WTC11 (cell line): ENCODE data around the gene NIPAL4. TPM values are rescaled to one million over a fixed set of nuclear protein-coding genes. Genes with fewer than 3 reads are reported as not detected.

Experiments
- ATAC-seq: fragments of 200-7000 bp; cut with Tn5 transposase; 2 replicates; pipeline ENCODE4 v1.10.0; 2021; ENCODE audit warnings: mild to moderate bottlenecking, moderate library complexity
- CTCF ChIA-PET: fragments of 300-600 bp; sonication (Branson Sonifier 250); formaldehyde crosslinking; loops from one replicate; lab custom pipeline; 2021; ENCODE audit warnings: antibody characterized with exemption; lab: Charles Lee
- POLR2A ChIA-PET: fragments of 350-600 bp; sonication (Branson Sonifier 250); formaldehyde crosslinking; loops from one replicate; lab custom pipeline; 2021; ENCODE audit warnings: antibody characterized with exemption; lab: Charles Lee
- DNase-seq: peaks from one replicate; pipeline ENCODE4 v3.0.0; 2021; ENCODE audit warnings: low spot score
- H3K27ac Mint-ChIP-seq: 2 replicates; pipeline ENCODE4 v1.8.0; 2021; ENCODE audit warnings: mixed read lengths
- H3K27me3 Mint-ChIP-seq: 2 replicates; pipeline ENCODE4 v1.8.0; 2021; ENCODE audit warnings: low read depth, mild to moderate bottlenecking, moderate library complexity, mixed read lengths
- H3K36me3 Mint-ChIP-seq: 2 replicates; pipeline ENCODE4 v1.8.0; 2021; ENCODE audit warnings: mixed read lengths
- H3K4me1 Mint-ChIP-seq: 2 replicates; pipeline ENCODE4 v1.8.0; 2022; ENCODE audit warnings: mixed read lengths
- H3K4me3 Mint-ChIP-seq: 2 replicates; pipeline ENCODE4 v1.8.0; 2021; ENCODE audit warnings: mild to moderate bottlenecking, moderate library complexity, mixed read lengths
- H3K9me3 Mint-ChIP-seq: 2 replicates; pipeline ENCODE4 v1.8.0; 2021; ENCODE audit warnings: mixed read lengths
- CREB1 ChIP-seq: sonication (generic); formaldehyde crosslinking; IDR thresholded peaks from 2 replicates; pipeline ENCODE4 v1.8.0; 2023; ENCODE audit warnings: mild to moderate bottlenecking, missing genetic modification reagents
- ETV6 ChIP-seq: sonication (generic); formaldehyde crosslinking; IDR thresholded peaks from 2 replicates; pipeline ENCODE4 v1.8.1; 2022; ENCODE audit warnings: mild to moderate bottlenecking, missing genetic modification reagents
- GABPB1 ChIP-seq: sonication (generic); formaldehyde crosslinking; IDR thresholded peaks from 2 replicates; pipeline ENCODE4 v1.8.1; 2023; ENCODE audit warnings: mild to moderate bottlenecking, missing genetic modification reagents
- GRHL2 ChIP-seq: fragments of 250-450 bp; sonication (Bioruptor Pico); IDR thresholded peaks from 2 replicates; pipeline ENCODE4 v1.8.0; 2022; ENCODE audit warnings: mild to moderate bottlenecking, moderate library complexity; ENCODE audit not compliant: insufficient replicate concordance, severe bottlenecking
- NFE2L1 ChIP-seq: sonication (generic); formaldehyde crosslinking; IDR thresholded peaks from 2 replicates; pipeline ENCODE4 v1.8.1; 2023; ENCODE audit warnings: missing genetic modification reagents
- PRRX2 ChIP-seq: fragments of 250-450 bp; sonication (Bioruptor Pico); IDR thresholded peaks from 2 replicates; pipeline ENCODE4 v1.8.0; 2021; ENCODE audit warnings: mild to moderate bottlenecking
- RORB ChIP-seq: fragments of 250-450 bp; sonication (Bioruptor Pico); IDR thresholded peaks from 2 replicates; pipeline ENCODE4 v1.9.0; 2021; ENCODE audit warnings: mild to moderate bottlenecking
- SMAD3 ChIP-seq: sonication (generic); formaldehyde crosslinking; IDR thresholded peaks from 2 replicates; pipeline ENCODE4 v1.8.0; 2022; ENCODE audit warnings: missing genetic modification reagents, mild to moderate bottlenecking, borderline replicate concordance
- SOX15 ChIP-seq: fragments of 250-450 bp; sonication (Bioruptor Pico); IDR thresholded peaks from 2 replicates; pipeline ENCODE4 v1.9.0; 2021; ENCODE audit warnings: mild to moderate bottlenecking
- TEAD1 ChIP-seq: sonication (generic); formaldehyde crosslinking; IDR thresholded peaks from 2 replicates; pipeline ENCODE4 v1.8.0; 2022; ENCODE audit warnings: mild to moderate bottlenecking, missing genetic modification reagents
- TEAD4 ChIP-seq: sonication (generic); formaldehyde crosslinking; IDR thresholded peaks from 2 replicates; pipeline ENCODE4 v1.8.0; 2022; ENCODE audit warnings: mild to moderate bottlenecking, missing genetic modification reagents
- ZNF138 ChIP-seq: sonication (generic); formaldehyde crosslinking; conservative IDR thresholded peaks from 2 replicates; pipeline ENCODE4 v1.8.1; 2022; ENCODE audit warnings: mild to moderate bottlenecking, moderate library complexity, missing genetic modification reagents
- ZNF317 ChIP-seq: sonication (generic); formaldehyde crosslinking; IDR thresholded peaks from 2 replicates; pipeline ENCODE4 v1.8.1; 2023; ENCODE audit warnings: low read depth, mild to moderate bottlenecking, moderate library complexity, missing genetic modification reagents, borderline replicate concordance
- ZNF423 ChIP-seq: fragments of 250-450 bp; sonication (Bioruptor Pico); IDR thresholded peaks from 2 replicates; pipeline ENCODE4 v2.1.2; 2022; ENCODE audit warnings: mild to moderate bottlenecking, moderate library complexity
- total RNA-seq: library from RNA; stranded (reverse); gene quantifications from 3 replicates; pipeline ENCODE4 v1.2.3, GENCODE V29; 2021
- TF ChIP-seq, protein P1 (sequence below): fragments of 250-450 bp; sonication (Bioruptor Pico); IDR thresholded peaks from 2 replicates; pipeline ENCODE4 v1.9.0; 2021; ENCODE audit warnings: moderate library complexity, mild to moderate bottlenecking, inconsistent platforms, borderline replicate concordance
- TF ChIP-seq, protein P2 (sequence below): fragments of 200-600 bp; IDR thresholded peaks from 2 replicates; pipeline ENCODE4 v1.8.0; 2022; ENCODE audit warnings: antibody characterized with exemption
- TF ChIP-seq, protein P3 (sequence below): sonication (generic); formaldehyde crosslinking; IDR thresholded peaks from 2 replicates; pipeline ENCODE4 v1.8.1; 2022; ENCODE audit warnings: mild to moderate bottlenecking, moderate library complexity, missing genetic modification reagents
- TF ChIP-seq, protein P4 (sequence below): fragments of 250-450 bp; sonication (Bioruptor Pico); IDR thresholded peaks from 2 replicates; pipeline ENCODE4 v1.9.0; 2021; ENCODE audit warnings: mild to moderate bottlenecking
- TF ChIP-seq, protein P5 (sequence below): sonication (generic); formaldehyde crosslinking; IDR thresholded peaks from 2 replicates; pipeline ENCODE4 v1.8.0; 2023; ENCODE audit warnings: missing genetic modification reagents
- TF ChIP-seq, protein P6 (sequence below): sonication (generic); formaldehyde crosslinking; IDR thresholded peaks from 2 replicates; pipeline ENCODE4 v1.8.0; 2022; ENCODE audit warnings: mild to moderate bottlenecking, missing genetic modification reagents
- TF ChIP-seq, protein P7 (sequence below): fragments of 250-450 bp; sonication (Bioruptor Pico); IDR thresholded peaks from 2 replicates; pipeline ENCODE4 v2.1.2; 2022; ENCODE audit warnings: mild to moderate bottlenecking, moderate library complexity
- TF ChIP-seq, protein P8 (sequence below): sonication (generic); formaldehyde crosslinking; IDR thresholded peaks from 2 replicates; pipeline ENCODE4 v1.8.1; 2023; ENCODE audit warnings: mild to moderate bottlenecking, missing genetic modification reagents, borderline replicate concordance

Gene NIPAL4
- total RNA-seq, 1 experiment from 2014 or later = not detected

DNA sequence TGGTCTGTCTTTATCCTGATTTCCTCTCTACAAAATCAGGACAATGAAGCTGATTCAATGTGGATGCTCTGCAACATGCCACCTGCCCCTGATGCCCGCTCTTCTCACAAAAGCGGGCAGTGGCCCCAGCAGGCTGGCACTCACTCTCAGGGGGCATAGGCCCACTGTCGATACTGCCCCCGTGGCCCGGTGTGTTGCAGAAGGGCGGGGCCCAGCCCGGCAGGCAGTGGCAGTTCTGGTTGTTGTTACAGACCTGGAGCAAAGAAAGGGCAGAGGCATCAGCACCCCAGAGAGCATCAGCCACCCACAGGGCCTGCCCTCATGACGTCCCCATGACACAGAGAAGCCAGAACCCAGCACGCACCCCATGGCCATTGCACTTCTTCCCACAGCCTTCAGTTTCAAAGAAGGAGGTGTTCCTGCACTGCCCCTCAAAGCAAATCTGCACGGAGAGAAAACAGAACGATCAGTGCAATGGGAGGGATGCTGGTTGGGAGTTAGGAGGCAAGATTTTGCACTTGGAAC is 31.5 kb downstream of the NIPAL4 start:
- H3K36me3 Mint-ChIP-seq = peaks cover 10% of the 10 kb centered on the region
- no peaks in the 10 kb centered on the region for H3K27me3 Mint-ChIP-seq
- TF ChIP-seq, protein P1, sequence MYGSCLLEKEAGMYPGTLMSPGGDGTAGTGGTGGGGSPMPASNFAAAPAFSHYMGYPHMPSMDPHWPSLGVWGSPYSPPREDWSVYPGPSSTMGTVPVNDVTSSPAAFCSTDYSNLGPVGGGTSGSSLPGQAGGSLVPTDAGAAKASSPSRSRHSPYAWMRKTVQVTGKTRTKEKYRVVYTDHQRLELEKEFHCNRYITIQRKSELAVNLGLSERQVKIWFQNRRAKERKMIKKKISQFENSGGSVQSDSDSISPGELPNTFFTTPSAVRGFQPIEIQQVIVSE (CRISPR knock-in tag) = no peak
- TF ChIP-seq, protein P2, sequence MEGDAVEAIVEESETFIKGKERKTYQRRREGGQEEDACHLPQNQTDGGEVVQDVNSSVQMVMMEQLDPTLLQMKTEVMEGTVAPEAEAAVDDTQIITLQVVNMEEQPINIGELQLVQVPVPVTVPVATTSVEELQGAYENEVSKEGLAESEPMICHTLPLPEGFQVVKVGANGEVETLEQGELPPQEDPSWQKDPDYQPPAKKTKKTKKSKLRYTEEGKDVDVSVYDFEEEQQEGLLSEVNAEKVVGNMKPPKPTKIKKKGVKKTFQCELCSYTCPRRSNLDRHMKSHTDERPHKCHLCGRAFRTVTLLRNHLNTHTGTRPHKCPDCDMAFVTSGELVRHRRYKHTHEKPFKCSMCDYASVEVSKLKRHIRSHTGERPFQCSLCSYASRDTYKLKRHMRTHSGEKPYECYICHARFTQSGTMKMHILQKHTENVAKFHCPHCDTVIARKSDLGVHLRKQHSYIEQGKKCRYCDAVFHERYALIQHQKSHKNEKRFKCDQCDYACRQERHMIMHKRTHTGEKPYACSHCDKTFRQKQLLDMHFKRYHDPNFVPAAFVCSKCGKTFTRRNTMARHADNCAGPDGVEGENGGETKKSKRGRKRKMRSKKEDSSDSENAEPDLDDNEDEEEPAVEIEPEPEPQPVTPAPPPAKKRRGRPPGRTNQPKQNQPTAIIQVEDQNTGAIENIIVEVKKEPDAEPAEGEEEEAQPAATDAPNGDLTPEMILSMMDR = no peak
- TF ChIP-seq GRHL2 (CRISPR knock-in tag) (no peak), NFE2L1 (CRISPR knock-in tag) (no peak), ZNF423 (CRISPR knock-in tag) (no peak), SOX15 (CRISPR knock-in tag) (no peak), ZNF138 (no peak), TEAD4 (CRISPR knock-in tag) (no peak), PRRX2 (CRISPR knock-in tag) (no peak)
- H3K4me1 Mint-ChIP-seq = no peaks in the 10 kb centered on the region
- no peak overlapping the region for H3K4me3 Mint-ChIP-seq
- no peak overlapping the region for H3K27ac Mint-ChIP-seq
- no peaks in the 10 kb centered on the region for H3K9me3 Mint-ChIP-seq
- ATAC-seq (no peak), DNase-seq (no peak)
- POLR2A ChIA-PET = no interaction called here
- CTCF ChIA-PET = no interaction called here

DNA sequence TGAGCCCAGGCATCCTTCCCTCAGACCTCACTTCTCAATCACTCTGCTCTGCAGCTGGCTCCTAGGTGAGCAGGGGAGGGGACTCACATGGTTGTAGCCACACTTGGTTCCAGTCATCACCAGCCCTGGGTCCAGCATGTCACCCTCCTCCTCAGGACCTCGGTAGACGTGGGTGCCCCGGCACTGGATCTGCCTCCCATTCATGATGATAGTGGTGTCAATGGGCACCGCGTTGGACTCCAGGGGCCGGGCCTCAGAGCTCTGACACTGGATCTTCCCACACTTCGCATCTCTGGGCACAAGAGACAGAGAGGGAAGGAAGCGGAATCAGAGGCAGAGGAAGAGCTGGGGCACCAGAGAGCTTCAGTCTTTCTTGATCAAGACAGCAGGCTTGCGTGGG is 32.9 kb downstream of the NIPAL4 start:
- Mint-ChIP-seq H3K9me3 (no peaks in the 10 kb centered on the region), H3K27ac (no peak overlapping the region), H3K4me3 (no peak overlapping the region), H3K4me1 (no peaks in the 10 kb centered on the region), H3K27me3 (no peaks in the 10 kb centered on the region), H3K36me3 (peaks cover 7% of the 10 kb centered on the region)
- ChIA-PET POLR2A (no interaction called here), CTCF (interaction anchor here (0.9 kb wide), 1 partner anchor 250 kb away, joined by 3 read pairs; no protein-coding TSS in a partner anchor)
- no peak for TF ChIP-seq RORB (CRISPR knock-in tag)
- ATAC-seq = no peak
- DNase-seq = no peak

DNA sequence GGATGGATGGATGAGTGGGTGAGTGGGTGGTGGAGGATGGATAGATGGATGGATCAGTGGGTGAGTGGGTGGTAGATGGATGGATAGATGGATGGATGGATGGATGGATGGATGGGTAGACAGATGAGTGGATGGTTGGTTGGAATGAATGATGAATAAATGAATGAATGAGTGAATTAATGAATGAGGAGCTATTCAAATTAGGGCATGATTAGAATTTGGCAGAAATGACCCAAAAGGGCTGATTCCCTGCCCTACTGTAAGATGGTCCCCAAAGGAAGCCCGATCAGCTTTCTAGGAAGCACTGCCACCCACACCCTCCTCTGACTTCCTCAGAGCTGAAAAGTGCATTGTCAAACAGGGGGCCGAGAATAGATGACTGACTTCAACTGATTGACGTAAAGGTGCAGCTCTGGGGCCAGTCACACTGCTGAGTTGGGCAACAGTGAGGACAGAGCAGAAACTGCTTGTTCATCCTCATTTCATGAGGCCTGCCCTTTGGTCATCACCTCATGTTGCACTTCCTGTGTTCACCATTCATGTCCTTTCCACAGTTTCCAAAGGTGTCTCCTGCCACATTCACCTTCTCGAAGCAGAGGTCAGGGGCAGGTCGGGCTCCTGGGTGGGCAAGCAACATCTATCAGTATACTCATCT is 34.3 kb downstream of the NIPAL4 start:
- no peak for ATAC-seq
- H3K9me3 Mint-ChIP-seq = no peaks in the 10 kb centered on the region
- peaks cover 5% of the 10 kb centered on the region for H3K36me3 Mint-ChIP-seq
- H3K4me1 Mint-ChIP-seq = no peaks in the 10 kb centered on the region
- DNase-seq = no peak
- no peaks in the 10 kb centered on the region for H3K27me3 Mint-ChIP-seq
- CTCF ChIA-PET = no interaction called here
- no peak overlapping the region for H3K27ac Mint-ChIP-seq
- no peak overlapping the region for H3K4me3 Mint-ChIP-seq
- POLR2A ChIA-PET = no interaction called here
- no peak for TF ChIP-seq ZNF317
- TF ChIP-seq CREB1 (CRISPR knock-in tag) = no peak
- TF ChIP-seq RORB (CRISPR knock-in tag) = no peak
- TF ChIP-seq, protein P3, sequence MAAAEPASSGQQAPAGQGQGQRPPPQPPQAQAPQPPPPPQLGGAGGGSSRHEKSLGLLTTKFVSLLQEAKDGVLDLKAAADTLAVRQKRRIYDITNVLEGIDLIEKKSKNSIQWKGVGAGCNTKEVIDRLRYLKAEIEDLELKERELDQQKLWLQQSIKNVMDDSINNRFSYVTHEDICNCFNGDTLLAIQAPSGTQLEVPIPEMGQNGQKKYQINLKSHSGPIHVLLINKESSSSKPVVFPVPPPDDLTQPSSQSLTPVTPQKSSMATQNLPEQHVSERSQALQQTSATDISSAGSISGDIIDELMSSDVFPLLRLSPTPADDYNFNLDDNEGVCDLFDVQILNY (CRISPR knock-in tag) = no peak
- TF ChIP-seq TEAD1 (CRISPR knock-in tag) = no peak
- TF ChIP-seq, protein P4, sequence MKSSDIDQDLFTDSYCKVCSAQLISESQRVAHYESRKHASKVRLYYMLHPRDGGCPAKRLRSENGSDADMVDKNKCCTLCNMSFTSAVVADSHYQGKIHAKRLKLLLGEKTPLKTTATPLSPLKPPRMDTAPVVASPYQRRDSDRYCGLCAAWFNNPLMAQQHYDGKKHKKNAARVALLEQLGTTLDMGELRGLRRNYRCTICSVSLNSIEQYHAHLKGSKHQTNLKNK (CRISPR knock-in tag) = no peak
- TF ChIP-seq, protein P5, sequence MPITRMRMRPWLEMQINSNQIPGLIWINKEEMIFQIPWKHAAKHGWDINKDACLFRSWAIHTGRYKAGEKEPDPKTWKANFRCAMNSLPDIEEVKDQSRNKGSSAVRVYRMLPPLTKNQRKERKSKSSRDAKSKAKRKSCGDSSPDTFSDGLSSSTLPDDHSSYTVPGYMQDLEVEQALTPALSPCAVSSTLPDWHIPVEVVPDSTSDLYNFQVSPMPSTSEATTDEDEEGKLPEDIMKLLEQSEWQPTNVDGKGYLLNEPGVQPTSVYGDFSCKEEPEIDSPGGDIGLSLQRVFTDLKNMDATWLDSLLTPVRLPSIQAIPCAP (CRISPR knock-in tag) = no peak
- TF ChIP-seq NFE2L1 (CRISPR knock-in tag) = no peak
- TF ChIP-seq, protein P6, sequence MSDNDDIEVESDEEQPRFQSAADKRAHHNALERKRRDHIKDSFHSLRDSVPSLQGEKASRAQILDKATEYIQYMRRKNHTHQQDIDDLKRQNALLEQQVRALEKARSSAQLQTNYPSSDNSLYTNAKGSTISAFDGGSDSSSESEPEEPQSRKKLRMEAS (CRISPR knock-in tag) = no peak
- no peak for TF ChIP-seq SMAD3 (CRISPR knock-in tag)
- no peak for TF ChIP-seq ETV6 (CRISPR knock-in tag)
- TF ChIP-seq, protein P7, sequence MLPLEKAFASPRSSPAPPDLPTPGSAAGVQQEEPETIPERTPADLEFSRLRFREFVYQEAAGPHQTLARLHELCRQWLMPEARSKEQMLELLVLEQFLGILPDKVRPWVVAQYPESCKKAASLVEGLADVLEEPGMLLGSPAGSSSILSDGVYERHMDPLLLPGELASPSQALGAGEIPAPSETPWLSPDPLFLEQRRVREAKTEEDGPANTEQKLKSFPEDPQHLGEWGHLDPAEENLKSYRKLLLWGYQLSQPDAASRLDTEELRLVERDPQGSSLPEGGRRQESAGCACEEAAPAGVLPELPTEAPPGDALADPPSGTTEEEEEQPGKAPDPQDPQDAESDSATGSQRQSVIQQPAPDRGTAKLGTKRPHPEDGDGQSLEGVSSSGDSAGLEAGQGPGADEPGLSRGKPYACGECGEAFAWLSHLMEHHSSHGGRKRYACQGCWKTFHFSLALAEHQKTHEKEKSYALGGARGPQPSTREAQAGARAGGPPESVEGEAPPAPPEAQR (CRISPR knock-in tag) = no peak
- TF ChIP-seq GABPB1 = no peak
- TF ChIP-seq, protein P8, sequence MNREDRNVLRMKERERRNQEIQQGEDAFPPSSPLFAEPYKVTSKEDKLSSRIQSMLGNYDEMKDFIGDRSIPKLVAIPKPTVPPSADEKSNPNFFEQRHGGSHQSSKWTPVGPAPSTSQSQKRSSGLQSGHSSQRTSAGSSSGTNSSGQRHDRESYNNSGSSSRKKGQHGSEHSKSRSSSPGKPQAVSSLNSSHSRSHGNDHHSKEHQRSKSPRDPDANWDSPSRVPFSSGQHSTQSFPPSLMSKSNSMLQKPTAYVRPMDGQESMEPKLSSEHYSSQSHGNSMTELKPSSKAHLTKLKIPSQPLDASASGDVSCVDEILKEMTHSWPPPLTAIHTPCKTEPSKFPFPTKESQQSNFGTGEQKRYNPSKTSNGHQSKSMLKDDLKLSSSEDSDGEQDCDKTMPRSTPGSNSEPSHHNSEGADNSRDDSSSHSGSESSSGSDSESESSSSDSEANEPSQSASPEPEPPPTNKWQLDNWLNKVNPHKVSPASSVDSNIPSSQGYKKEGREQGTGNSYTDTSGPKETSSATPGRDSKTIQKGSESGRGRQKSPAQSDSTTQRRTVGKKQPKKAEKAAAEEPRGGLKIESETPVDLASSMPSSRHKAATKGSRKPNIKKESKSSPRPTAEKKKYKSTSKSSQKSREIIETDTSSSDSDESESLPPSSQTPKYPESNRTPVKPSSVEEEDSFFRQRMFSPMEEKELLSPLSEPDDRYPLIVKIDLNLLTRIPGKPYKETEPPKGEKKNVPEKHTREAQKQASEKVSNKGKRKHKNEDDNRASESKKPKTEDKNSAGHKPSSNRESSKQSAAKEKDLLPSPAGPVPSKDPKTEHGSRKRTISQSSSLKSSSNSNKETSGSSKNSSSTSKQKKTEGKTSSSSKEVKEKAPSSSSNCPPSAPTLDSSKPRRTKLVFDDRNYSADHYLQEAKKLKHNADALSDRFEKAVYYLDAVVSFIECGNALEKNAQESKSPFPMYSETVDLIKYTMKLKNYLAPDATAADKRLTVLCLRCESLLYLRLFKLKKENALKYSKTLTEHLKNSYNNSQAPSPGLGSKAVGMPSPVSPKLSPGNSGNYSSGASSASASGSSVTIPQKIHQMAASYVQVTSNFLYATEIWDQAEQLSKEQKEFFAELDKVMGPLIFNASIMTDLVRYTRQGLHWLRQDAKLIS (CRISPR knock-in tag) = no peak
